CD4-positive, CD25-positive, alpha-beta regulatory T cell (primary cell): ENCODE results near the gene HHEX. TPM values are rescaled to one million over a fixed set of nuclear protein-coding genes. Genes with fewer than 3 reads are reported as not detected.
"Not testable (repeated sequence)": the region's sequence is repeated elsewhere in the genome, so short reads cannot be mapped to it uniquely, and the experiment has no call there.

ENCODE experiments used
- ATAC-seq, 2 donors: fragments of 150-1000 bp; cut with Tn5 transposase; one replicate each; pipeline ENCODE4 v1.10.0; 2021; ENCODE audit warnings: low read depth in 2 of 2, moderate number of reproducible peaks in 2 of 2, moderate library complexity in 1 of 2
- DNase-seq, 3 donors: peaks; one replicate each; pipeline versions ENCODE4 v3.0.0 to v3.0.0-alpha.2; 2012 to 2022; ENCODE audit warnings: mixed read lengths in 1 of 3
- H3K27ac ChIP-seq: one replicate; pipeline ENCODE4 v1.7.0; 2013; ENCODE audit warnings: mild to moderate bottlenecking, low read length; ENCODE audit not compliant: insufficient read depth, poor library complexity, severe bottlenecking
- H3K27me3 ChIP-seq: one replicate; pipeline ENCODE4 v1.7.0; 2013; ENCODE audit warnings: low read length; ENCODE audit not compliant: control insufficient read depth, insufficient read depth
- H3K36me3 ChIP-seq: one replicate; pipeline ENCODE4 v1.7.0; 2013; ENCODE audit warnings: mild to moderate bottlenecking, low read length, moderate library complexity; ENCODE audit not compliant: control insufficient read depth, insufficient read depth
- H3K4me1 ChIP-seq: 2 replicates; pipeline ENCODE4 v1.7.0; 2013; ENCODE audit warnings: mild to moderate bottlenecking, low read length; ENCODE audit not compliant: insufficient read depth, control insufficient read depth, poor library complexity, severe bottlenecking
- H3K4me3 ChIP-seq: one replicate; pipeline ENCODE4 v1.7.0; 2013; ENCODE audit warnings: low read depth, mild to moderate bottlenecking, low read length, moderate library complexity
- H3K9me3 ChIP-seq, 2 experiments: 1 replicate in 1 of 2; 2 replicates in 1 of 2; pipeline ENCODE4 v1.7.0; 2013; ENCODE audit warnings: low read length in 2 of 2, mild to moderate bottlenecking in 1 of 2, moderate library complexity in 1 of 2; ENCODE audit not compliant: control insufficient read depth in 2 of 2
- H3K27ac Mint-ChIP-seq, 3 donors: one replicate each; pipeline ENCODE4 v1.8.0; 2020 to 2022; ENCODE audit warnings: mild to moderate bottlenecking in 3 of 3, mixed read lengths in 3 of 3, moderate library complexity in 2 of 3
- H3K27me3 Mint-ChIP-seq: one replicate; pipeline ENCODE4 v1.8.0; 2022; ENCODE audit warnings: mild to moderate bottlenecking, mixed read lengths
- H3K36me3 Mint-ChIP-seq: one replicate; pipeline ENCODE4 v1.8.0; 2020; ENCODE audit warnings: mixed read lengths
- H3K4me1 Mint-ChIP-seq, 4 donors: one replicate each; pipeline ENCODE4 v1.8.0; 2020 to 2022; ENCODE audit warnings: mixed read lengths in 4 of 4, mild to moderate bottlenecking in 1 of 4
- H3K4me3 Mint-ChIP-seq, 4 donors: one replicate each; pipeline ENCODE4 v1.8.0; 2020 to 2022; ENCODE audit warnings: mild to moderate bottlenecking in 4 of 4, mixed read lengths in 4 of 4, moderate library complexity in 3 of 4
- H3K9me3 Mint-ChIP-seq, 7 donors: one replicate each; pipeline ENCODE4 v1.8.0; 2020 to 2022; ENCODE audit warnings: mixed read lengths in 7 of 7, mild to moderate bottlenecking in 3 of 7, moderate library complexity in 2 of 7
- polyA plus RNA-seq, 4 donors: library from polyadenylated mRNA; unstranded; fragments of 300-500 nt; fragmentation: Illumina TruSeq; gene quantifications; one replicate each; pipeline ENCODE4 v1.2.3, GENCODE V29; 2021
- total RNA-seq: library from RNA; stranded (reverse); gene quantifications from one replicate; pipeline ENCODE4 v1.2.3, GENCODE V29; 2022

HHEX gene
- total RNA-seq = 1.2 TPM
- polyA plus RNA-seq = under 1 TPM in 3 of 4 donors, not detected in 1; 0.19 to 0.71 (median 0.22) TPM

- no peaks in the 10 kb centered on the region for H3K36me3 Mint-ChIP-seq
- no peaks in the 10 kb centered on the region for H3K36me3 ChIP-seq
- H3K27me3 Mint-ChIP-seq = peaks cover 79% of the 10 kb centered on the region
- H3K27ac Mint-ChIP-seq = peak within 1 kb of the TSS in 1 of 3 donors; percentile 63
- H3K4me3 Mint-ChIP-seq = peak within 1 kb of the TSS; percentile 83 to 93 (median 85)
- H3K9me3 ChIP-seq = no peaks in the 10 kb centered on the region
- no peak within 1 kb of the TSS for H3K27ac ChIP-seq
- peaks cover 0 to 8% (median 5%) of the 10 kb centered on the region in 7 donors for H3K9me3 Mint-ChIP-seq
- DNase-seq = peak in 2 of 3 donors; percentile 12 to 39
- peaks cover 54% of the 10 kb centered on the region for H3K27me3 ChIP-seq
- H3K4me1 ChIP-seq = peaks cover 26% of the 10 kb centered on the region
- peak within 1 kb of the TSS; percentile 81 for H3K4me3 ChIP-seq
- peak; percentile 50 to 51 for ATAC-seq
- H3K4me1 Mint-ChIP-seq = peaks cover 0 to 27% (median 19%) of the 10 kb centered on the region in 4 donors
Observed at GRCh38 chr10:92689663-92690210, at the start of gene HHEX. Gene HHEX, plus strand, starts transcription at chr10:92689955. Its CDS starts 32 bp downstream, at chr10:92689987.

- no peak for ATAC-seq
- H3K36me3 Mint-ChIP-seq = no peaks in the 10 kb centered on the region
- no peaks in the 10 kb centered on the region for H3K36me3 ChIP-seq
Observed at GRCh38 chr10:92640107-92640506, 49.6 kb upstream of the HHEX start.

GRCh38 chr10:92641492-92641891, 48.3 kb upstream of the HHEX start:
- Histone ChIP-seq H3K9me3 (no peaks in the 10 kb centered on the region), H3K36me3 (no peaks in the 10 kb centered on the region), H3K4me1 (peaks cover 3% of the 10 kb centered on the region), H3K27ac (no peak overlapping the region), H3K4me3 (no peak overlapping the region), H3K27me3 (no peaks in the 10 kb centered on the region)
- no peaks in the 10 kb centered on the region for H3K36me3 Mint-ChIP-seq
- no peak overlapping the region for H3K27ac Mint-ChIP-seq
- peaks cover 2 to 13% (median 8%) of the 10 kb centered on the region in 4 donors for H3K4me1 Mint-ChIP-seq
- H3K9me3 Mint-ChIP-seq = no peaks in the 10 kb centered on the region
- DNase-seq = no peak
- ATAC-seq = no peak
- H3K4me3 Mint-ChIP-seq = no peak overlapping the region
- no peaks in the 10 kb centered on the region for H3K27me3 Mint-ChIP-seq

More at GRCh38 chr10:92640107-92640506, 49.6 kb upstream of the HHEX start:
- Mint-ChIP-seq H3K4me1 (peaks cover 2 to 13% (median 8%) of the 10 kb centered on the region in 4 donors), H3K27ac (no peak overlapping the region), H3K9me3 (no peaks in the 10 kb centered on the region), H3K4me3 (no peak overlapping the region), H3K27me3 (no peaks in the 10 kb centered on the region)
- peaks cover 3% of the 10 kb centered on the region for H3K4me1 ChIP-seq
- no peak overlapping the region for H3K27ac ChIP-seq
- H3K9me3 ChIP-seq = no peaks in the 10 kb centered on the region
- no peak for DNase-seq
- no peaks in the 10 kb centered on the region for H3K27me3 ChIP-seq
- no peak overlapping the region for H3K4me3 ChIP-seq

DNA sequence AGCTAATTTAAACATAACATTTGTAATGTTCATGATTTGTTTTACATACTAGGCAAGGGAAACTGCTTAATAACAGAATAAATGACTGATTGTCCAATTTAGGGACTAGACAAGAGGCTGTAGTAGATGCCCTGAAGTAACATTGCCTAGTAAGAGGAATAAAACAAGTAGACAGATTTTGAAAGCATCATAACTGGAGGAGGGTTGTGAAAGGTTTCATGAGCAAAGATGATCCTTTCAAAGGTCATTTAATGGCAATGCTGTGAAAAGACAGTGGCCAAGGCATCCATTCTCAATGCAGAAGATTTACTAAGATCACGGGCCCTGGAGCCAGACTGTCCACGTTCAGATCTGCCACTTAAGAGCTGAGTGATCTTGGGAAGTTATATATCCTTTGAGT, 44.8 kb upstream of the HHEX start:
- Histone ChIP-seq H3K9me3 (no peaks in the 10 kb centered on the region), H3K36me3 (no peaks in the 10 kb centered on the region), H3K4me1 (peaks cover 3% of the 10 kb centered on the region), H3K4me3 (no peak overlapping the region), H3K27me3 (no peaks in the 10 kb centered on the region), H3K27ac (no peak overlapping the region)
- Mint-ChIP-seq H3K36me3 (peaks cover 4% of the 10 kb centered on the region), H3K9me3 (no peaks in the 10 kb centered on the region), H3K4me1 (peaks cover 5 to 18% (median 6%) of the 10 kb centered on the region in 4 donors), H3K27ac (no peak overlapping the region), H3K27me3 (no peaks in the 10 kb centered on the region), H3K4me3 (no peak overlapping the region)
- ATAC-seq (no peak), DNase-seq (no peak)

- H3K27me3 ChIP-seq, H3K9me3 Mint-ChIP-seq, H3K27ac ChIP-seq, DNase-seq, ATAC-seq, H3K9me3 ChIP-seq, H3K4me3 ChIP-seq, H3K4me1 Mint-ChIP-seq, H3K4me1 ChIP-seq, H3K4me3 Mint-ChIP-seq, H3K27me3 Mint-ChIP-seq, H3K36me3 ChIP-seq: not testable (repeated sequence)
- H3K36me3 Mint-ChIP-seq = peaks cover 19% of the 10 kb centered on the region
- H3K27ac Mint-ChIP-seq = peak overlapping the region in 1 of 3 donors; percentile 62
Observed at GRCh38 chr10:92650864-92651263, 38.9 kb upstream of the HHEX start.

DNA sequence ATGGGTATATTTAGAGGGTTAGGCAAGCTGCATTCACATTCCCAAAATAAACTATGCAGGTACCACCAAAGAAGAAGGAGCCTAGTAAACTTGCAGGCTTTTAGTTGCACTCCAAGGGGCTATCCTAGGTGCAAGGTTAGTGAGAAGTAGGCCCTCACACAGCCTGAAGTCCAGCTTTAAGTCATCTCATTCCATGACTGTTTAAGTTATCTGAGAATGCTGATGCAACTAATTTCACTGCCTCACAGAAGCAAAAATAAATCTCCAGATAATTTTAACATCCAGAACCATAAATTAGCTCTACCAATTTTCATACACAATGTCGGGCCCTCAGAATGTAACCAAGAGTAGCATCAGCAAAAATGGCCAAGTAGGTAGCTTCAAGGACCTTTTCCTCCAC, 34.3 kb upstream of the HHEX start:
- Histone ChIP-seq H3K27ac (no peak overlapping the region), H3K27me3 (no peaks in the 10 kb centered on the region), H3K4me1 (no peaks in the 10 kb centered on the region), H3K9me3 (no peaks in the 10 kb centered on the region), H3K4me3 (no peak overlapping the region), H3K36me3 (no peaks in the 10 kb centered on the region)
- ATAC-seq = no peak
- peaks cover 0 to 5% (median 0%) of the 10 kb centered on the region in 7 donors for H3K9me3 Mint-ChIP-seq
- H3K4me3 Mint-ChIP-seq = no peak overlapping the region
- no peak for DNase-seq
- no peaks in the 10 kb centered on the region for H3K4me1 Mint-ChIP-seq
- peaks cover 15% of the 10 kb centered on the region for H3K36me3 Mint-ChIP-seq
- no peaks in the 10 kb centered on the region for H3K27me3 Mint-ChIP-seq
- H3K27ac Mint-ChIP-seq = peak overlapping the region in 1 of 3 donors; percentile 32

GRCh38 chr10:92656266-92656961, 33.3 kb upstream of the HHEX start:
- Histone ChIP-seq H3K9me3 (no peaks in the 10 kb centered on the region), H3K4me1 (no peaks in the 10 kb centered on the region), H3K27ac (no peak overlapping the region), H3K4me3 (no peak overlapping the region), H3K36me3 (no peaks in the 10 kb centered on the region), H3K27me3 (no peaks in the 10 kb centered on the region)
- no peak overlapping the region for H3K27ac Mint-ChIP-seq
- no peaks in the 10 kb centered on the region for H3K27me3 Mint-ChIP-seq
- DNase-seq = no peak
- H3K4me1 Mint-ChIP-seq = no peaks in the 10 kb centered on the region
- ATAC-seq = no peak
- H3K36me3 Mint-ChIP-seq = peaks cover 15% of the 10 kb centered on the region
- H3K4me3 Mint-ChIP-seq = no peak overlapping the region
- H3K9me3 Mint-ChIP-seq = peaks cover 0 to 5% (median 0%) of the 10 kb centered on the region in 7 donors

GRCh38 chr10:92657024-92657423, 32.7 kb upstream of the HHEX start:
- Mint-ChIP-seq H3K9me3 (peaks cover 0 to 5% (median under 1%) of the 10 kb centered on the region in 7 donors), H3K4me1 (no peaks in the 10 kb centered on the region), H3K27ac (no peak overlapping the region), H3K36me3 (peaks cover 15% of the 10 kb centered on the region), H3K27me3 (no peaks in the 10 kb centered on the region), H3K4me3 (no peak overlapping the region)
- Histone ChIP-seq H3K27ac (no peak overlapping the region), H3K36me3 (no peaks in the 10 kb centered on the region), H3K27me3 (no peaks in the 10 kb centered on the region), H3K4me3 (no peak overlapping the region), H3K9me3 (no peaks in the 10 kb centered on the region), H3K4me1 (no peaks in the 10 kb centered on the region)
- DNase-seq (no peak), ATAC-seq (no peak)
